HUES6 (cell line): ENCODE data around the gene LAMTOR5.

Source experiments
- H3K27ac ChIP-seq: 2 replicates; pipeline ENCODE4 v1.7.0; 2013; ENCODE audit warnings: low read depth, mild to moderate bottlenecking, low read length, inconsistent platforms
- H3K27me3 ChIP-seq: 2 replicates; pipeline ENCODE4 v1.6.1; 2013; ENCODE audit warnings: low read length; ENCODE audit not compliant: control insufficient read depth, insufficient read depth
- H3K36me3 ChIP-seq: 2 replicates; pipeline ENCODE4 v1.6.1; 2013; ENCODE audit warnings: low read length; ENCODE audit not compliant: control insufficient read depth, insufficient read depth
- H3K4me1 ChIP-seq: 2 replicates; pipeline ENCODE4 v1.6.1; 2013; ENCODE audit warnings: low read length; ENCODE audit not compliant: control insufficient read depth, insufficient read depth
- H3K4me3 ChIP-seq: 2 replicates; pipeline ENCODE4 v1.5.1; 2013; ENCODE audit warnings: low read depth, low read length
- H3K9ac ChIP-seq: one replicate; pipeline ENCODE4 v1.6.1; 2013; ENCODE audit warnings: mild to moderate bottlenecking, low read length
- H3K9me3 ChIP-seq: 2 replicates; pipeline ENCODE4 v1.6.1; 2013; ENCODE audit warnings: low read depth, low read length; ENCODE audit not compliant: control insufficient read depth, insufficient read depth

Gene LAMTOR5

GRCh38 chr1:110387048-110387754 lies 20.3 kb downstream of the LAMTOR5 start:
- Histone ChIP-seq H3K4me3 (no peak overlapping the region), H3K36me3 (peaks cover 8% of the 10 kb centered on the region), H3K27ac (no peak overlapping the region), H3K9ac (no peak overlapping the region), H3K9me3 (no peaks in the 10 kb centered on the region), H3K4me1 (peaks cover 16% of the 10 kb centered on the region), H3K27me3 (no peaks in the 10 kb centered on the region)

GRCh38 chr1:110385369-110385768 lies 22.1 kb downstream of the LAMTOR5 start:
- Histone ChIP-seq H3K27me3 (no peaks in the 10 kb centered on the region), H3K4me1 (peaks cover 6% of the 10 kb centered on the region), H3K9me3 (no peaks in the 10 kb centered on the region), H3K27ac (no peak overlapping the region), H3K36me3 (peaks cover 8% of the 10 kb centered on the region), H3K4me3 (no peak overlapping the region), H3K9ac (no peak overlapping the region)

- no peak overlapping the region for H3K9ac ChIP-seq
- H3K36me3 ChIP-seq = peaks cover 11% of the 10 kb centered on the region
- H3K27me3 ChIP-seq = no peaks in the 10 kb centered on the region
- H3K4me1 ChIP-seq = peaks cover 2% of the 10 kb centered on the region; the same call in 1 of the 2 replicates
- H3K4me3 ChIP-seq = no peak overlapping the region
- no peak overlapping the region for H3K27ac ChIP-seq
- H3K9me3 ChIP-seq = no peaks in the 10 kb centered on the region
Observed at GRCh38 chr1:110384581-110385321, 22.7 kb downstream of the LAMTOR5 start.

- Histone ChIP-seq H3K27me3 (no peaks in the 10 kb centered on the region), H3K4me3 (no peak overlapping the region), H3K9ac (no peak overlapping the region), H3K36me3 (peaks cover 21% of the 10 kb centered on the region), H3K9me3 (no peaks in the 10 kb centered on the region), H3K27ac (no peak overlapping the region), H3K4me1 (no peaks in the 10 kb centered on the region)
Observed at GRCh38 chr1:110383251-110383990, 24.1 kb downstream of the LAMTOR5 start.

- H3K4me3 ChIP-seq = no peak overlapping the region
- H3K27ac ChIP-seq = no peak overlapping the region
- H3K36me3 ChIP-seq = peaks cover 44% of the 10 kb centered on the region
- H3K9me3 ChIP-seq = no peaks in the 10 kb centered on the region
- H3K9ac ChIP-seq = no peak overlapping the region
- no peaks in the 10 kb centered on the region for H3K4me1 ChIP-seq
- H3K27me3 ChIP-seq = no peaks in the 10 kb centered on the region
Observed at GRCh38 chr1:110380672-110381283, 26.7 kb downstream of the LAMTOR5 start.

DNA sequence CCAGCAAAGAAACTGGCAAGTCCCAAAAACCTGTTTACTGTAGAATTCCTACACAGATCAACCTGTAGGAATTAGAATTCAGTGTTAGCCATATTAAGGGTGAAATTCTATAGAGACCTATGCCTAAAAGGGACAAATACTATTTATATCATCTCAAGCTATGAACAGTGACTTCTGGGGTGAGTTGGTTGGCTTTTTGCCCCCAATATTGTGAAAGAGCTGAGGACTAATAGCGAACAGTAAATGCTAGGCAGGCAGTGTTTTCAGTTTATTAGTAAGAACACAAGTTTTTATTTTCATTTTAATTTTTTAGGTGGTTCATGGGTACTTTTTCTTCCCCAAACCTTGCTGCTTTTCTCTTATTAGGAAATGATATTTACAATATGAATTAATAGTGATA lies 32.0 kb downstream of the LAMTOR5 start:
- H3K27ac ChIP-seq = no peak overlapping the region
- H3K9ac ChIP-seq = no peak overlapping the region
- no peaks in the 10 kb centered on the region for H3K27me3 ChIP-seq
- H3K4me3 ChIP-seq = no peak overlapping the region
- peaks cover 84% of the 10 kb centered on the region for H3K36me3 ChIP-seq
- H3K9me3 ChIP-seq = no peaks in the 10 kb centered on the region
- H3K4me1 ChIP-seq = no peaks in the 10 kb centered on the region

GRCh38 chr1:110370827-110371226 lies 36.7 kb downstream of the LAMTOR5 start:
- H3K36me3 ChIP-seq = peaks cover 69% of the 10 kb centered on the region
- no peak overlapping the region for H3K9ac ChIP-seq
- no peaks in the 10 kb centered on the region for H3K27me3 ChIP-seq
- no peaks in the 10 kb centered on the region for H3K4me1 ChIP-seq
- no peak overlapping the region for H3K4me3 ChIP-seq
- H3K27ac ChIP-seq = no peak overlapping the region
- no peaks in the 10 kb centered on the region for H3K9me3 ChIP-seq

DNA sequence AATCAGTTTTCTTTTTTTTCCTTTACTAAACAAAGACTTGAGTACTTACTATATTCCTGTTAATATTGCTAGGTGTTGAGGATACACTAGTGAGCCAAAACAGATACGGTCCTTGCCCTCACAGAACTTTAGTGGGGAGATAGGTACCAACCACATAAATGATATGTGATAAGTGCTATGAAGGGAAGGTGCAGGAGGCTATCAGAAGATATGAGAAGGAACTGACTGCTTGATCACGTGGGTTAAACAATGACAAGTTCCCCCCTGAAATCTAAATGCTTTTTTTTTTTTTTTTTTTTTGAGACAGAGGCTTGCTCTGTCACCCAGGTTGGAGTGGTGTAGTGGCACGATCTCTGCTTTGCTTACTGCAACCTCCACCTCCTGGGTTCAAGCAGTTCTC lies 43.3 kb downstream of the LAMTOR5 start:
- H3K9me3 ChIP-seq = no peaks in the 10 kb centered on the region
- H3K9ac ChIP-seq = no peak overlapping the region
- H3K4me1 ChIP-seq = no peaks in the 10 kb centered on the region
- no peak overlapping the region for H3K4me3 ChIP-seq
- peaks cover 50% of the 10 kb centered on the region for H3K36me3 ChIP-seq
- H3K27ac ChIP-seq = no peak overlapping the region
- no peaks in the 10 kb centered on the region for H3K27me3 ChIP-seq

GRCh38 chr1:110361856-110362255 lies 45.6 kb downstream of the LAMTOR5 start:
- Histone ChIP-seq H3K9ac (no peak overlapping the region), H3K4me3 (no peak overlapping the region), H3K4me1 (no peaks in the 10 kb centered on the region), H3K27me3 (no peaks in the 10 kb centered on the region), H3K36me3 (peaks cover 49% of the 10 kb centered on the region), H3K27ac (no peak overlapping the region), H3K9me3 (no peaks in the 10 kb centered on the region)

GRCh38 chr1:110360431-110360830 lies 47.1 kb downstream of the LAMTOR5 start:
- H3K27ac ChIP-seq = no peak overlapping the region
- no peaks in the 10 kb centered on the region for H3K27me3 ChIP-seq
- no peaks in the 10 kb centered on the region for H3K9me3 ChIP-seq
- H3K4me3 ChIP-seq = no peak overlapping the region
- H3K4me1 ChIP-seq = no peaks in the 10 kb centered on the region
- no peak overlapping the region for H3K9ac ChIP-seq
- H3K36me3 ChIP-seq = peaks cover 50% of the 10 kb centered on the region
